Colonic mucosa (tissue), 4 donors: ENCODE measurements around the gene TFR2. TPM values are rescaled to one million over a fixed set of nuclear protein-coding genes. Genes with fewer than 3 reads are reported as not detected.

Source experiments
- DNase-seq: peaks from one replicate; pipeline ENCODE4 v3.0.0-alpha.2; 2020
- H3K27ac ChIP-seq: fragments of 200-600 bp; one replicate; pipeline ENCODE4 v1.8.0; 2021
- H3K27me3 ChIP-seq: fragments of 200-600 bp; one replicate; pipeline ENCODE4 v1.8.0; 2021
- H3K36me3 ChIP-seq: fragments of 200-600 bp; one replicate; pipeline ENCODE4 v1.8.0; 2021
- H3K4me1 ChIP-seq: fragments of 200-600 bp; one replicate; pipeline ENCODE4 v1.8.0; 2021; ENCODE audit warnings: mild to moderate bottlenecking
- H3K4me3 ChIP-seq: fragments of 200-600 bp; one replicate; pipeline ENCODE4 v1.8.0; 2021
- H3K9ac ChIP-seq, 2 donors: one replicate each; pipeline ENCODE4 v1.7.0; 2013; ENCODE audit warnings: control low read depth in 2 of 2, low read depth in 2 of 2, low read length in 2 of 2
- H3K9me3 ChIP-seq: fragments of 200-600 bp; one replicate; pipeline ENCODE4 v1.8.0; 2021
- CTCF ChIP-seq: fragments of 200-600 bp; IDR thresholded peaks from one replicate; pipeline ENCODE4 v1.8.0; 2022; ENCODE audit warnings: antibody characterized with exemption, mild to moderate bottlenecking
- intact Hi-C: fragments of 100-400 bp; cut with DNase I; formaldehyde crosslinking; loops from one replicate; pipeline ENCODE4 v1.14.1; 2022
- total RNA-seq, 2 donors: library from RNA; stranded (reverse); fragmentation: NEBNext Ultra II Directional in 1 of 2; extraction: Animal tissue kit (Norgen Biotek cat#: 25700) in 1 of 2; gene quantifications; one replicate each; pipeline ENCODE4 v1.2.1, GENCODE V29; 2021
- donor health status: healthy.
- donor health status: DM: no; HTN: no; CAD: no.
- donor health status: DM: no; HTN: no; CAD: no.

Gene TFR2
- total RNA-seq, 2 donors from 2014 or later, result 1.8 to 2.3 TPM

- no peak overlapping the region for H3K27ac ChIP-seq
- no peaks in the 10 kb centered on the region for H3K27me3 ChIP-seq
- intact Hi-C loops, result no loop called here
- H3K4me1 ChIP-seq, result no peaks in the 10 kb centered on the region
- H3K9me3 ChIP-seq, result no peaks in the 10 kb centered on the region
- DNase-seq, result no peak
- TF ChIP-seq CTCF, result no peak
- no peaks in the 10 kb centered on the region for H3K36me3 ChIP-seq
- H3K4me3 ChIP-seq, result no peak overlapping the region
- no peak overlapping the region for H3K9ac ChIP-seq
Observed at GRCh38 chr7:100627238-100627549, 14.2 kb downstream of the TFR2 start.

GRCh38 chr7:100626530-100627237 lies 14.7 kb downstream of the TFR2 start:
- no peak overlapping the region for H3K27ac ChIP-seq
- peak overlapping the region in 1 of 2 donors; percentile 60 for H3K9ac ChIP-seq
- peak; percentile 90 for DNase-seq
- intact Hi-C loops, result no loop called here
- H3K36me3 ChIP-seq, result no peaks in the 10 kb centered on the region
- H3K9me3 ChIP-seq, result no peaks in the 10 kb centered on the region
- H3K4me1 ChIP-seq, result no peaks in the 10 kb centered on the region
- peak overlapping the region; percentile 27 for H3K4me3 ChIP-seq
- no peaks in the 10 kb centered on the region for H3K27me3 ChIP-seq
- TF ChIP-seq CTCF, result no peak

GRCh38 chr7:100626055-100626454 lies 15.3 kb downstream of the TFR2 start:
- Histone ChIP-seq H3K9me3 (no peaks in the 10 kb centered on the region), H3K9ac (no peak overlapping the region), H3K27me3 (no peaks in the 10 kb centered on the region), H3K4me3 (no peak overlapping the region), H3K27ac (no peak overlapping the region), H3K36me3 (no peaks in the 10 kb centered on the region), H3K4me1 (no peaks in the 10 kb centered on the region)
- intact Hi-C loops, result no loop called here
- no peak for TF ChIP-seq CTCF
- DNase-seq, result no peak

GRCh38 chr7:100623951-100624824 lies 17.2 kb downstream of the TFR2 start:
- Histone ChIP-seq H3K27me3 (no peaks in the 10 kb centered on the region), H3K4me1 (no peaks in the 10 kb centered on the region), H3K4me3 (no peak overlapping the region), H3K9me3 (no peaks in the 10 kb centered on the region), H3K27ac (no peak overlapping the region), H3K9ac (peak overlapping the region in 1 of 2 donors; percentile 12), H3K36me3 (no peaks in the 10 kb centered on the region)
- intact Hi-C loops, result no loop called here
- TF ChIP-seq CTCF, result no peak
- DNase-seq, result no peak

GRCh38 chr7:100621554-100621953 lies 19.8 kb downstream of the TFR2 start:
- intact Hi-C loops, result no loop called here

More at GRCh38 chr7:100621554-100621953, 19.8 kb downstream of the TFR2 start:
- no peak overlapping the region for H3K4me3 ChIP-seq
- no peak overlapping the region for H3K27ac ChIP-seq
- DNase-seq, result no peak
- H3K36me3 ChIP-seq, result no peaks in the 10 kb centered on the region
- no peaks in the 10 kb centered on the region for H3K27me3 ChIP-seq
- no peaks in the 10 kb centered on the region for H3K4me1 ChIP-seq
- H3K9ac ChIP-seq, result no peak overlapping the region
- H3K9me3 ChIP-seq, result no peaks in the 10 kb centered on the region
- no peak for TF ChIP-seq CTCF
